Measurements from ENCODE around the gene KRTAP9-6.

DNA sequence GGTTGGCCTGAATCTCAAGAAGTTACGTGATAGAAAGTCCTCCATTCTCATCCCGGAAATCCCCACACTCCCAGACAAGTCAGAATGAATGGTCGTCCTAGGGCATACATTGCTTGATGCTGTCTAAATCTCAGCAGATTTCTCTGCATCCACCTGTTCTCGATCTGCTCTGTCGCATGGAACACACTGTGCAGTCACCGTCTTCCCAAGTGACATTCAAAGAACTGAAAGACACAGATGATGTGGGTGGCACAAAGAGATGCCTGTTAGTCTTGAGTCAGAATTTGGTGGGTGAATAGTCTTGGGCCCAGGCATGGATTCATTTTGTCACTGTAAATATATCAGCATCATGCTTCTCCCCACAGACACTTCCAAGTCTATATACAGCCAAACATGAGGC lies 33.4 kb upstream of the KRTAP9-6 start:
- no peak for TF ChIP-seq CTCF (IDR thresholded peaks at IDR 0.05 in 2 of 3, conservative IDR thresholded peaks at IDR 0.05 in 1 of 3; ENCODE audit: control insufficient read depth in 2 of 3, extremely low read depth in 1 of 3, insufficient read depth in 1 of 3, low read depth in 3 of 3, low read length in 3 of 3)
- TF ChIP-seq POLR2AphosphoS5 (IDR thresholded peaks at IDR 0.05; ENCODE audit: low read length): no peak
- TF ChIP-seq SIN3A (IDR thresholded peaks at IDR 0.05; ENCODE audit: low read depth, low read length): no peak
- no peak for TF ChIP-seq ETV6 (conservative IDR thresholded peaks at IDR 0.05 in 1 of 2, IDR thresholded peaks at IDR 0.05 in 1 of 2; ENCODE audit: borderline replicate concordance in 1 of 2, low read depth in 1 of 2)
- TF ChIP-seq POLR2A (IDR thresholded peaks at IDR 0.05; ENCODE audit: low read depth, low read length): no peak
- no peak for TF ChIP-seq MEF2A (IDR thresholded peaks at IDR 0.05; ENCODE audit: insufficient read depth, low read depth, low read length)
- TF ChIP-seq SMC3 (IDR thresholded peaks at IDR 0.05; ENCODE audit: borderline replicate concordance, low read length): no peak
- no peak for TF ChIP-seq CREB1 (IDR thresholded peaks at IDR 0.05; ENCODE audit: low read depth)
- TF ChIP-seq KDM1A (IDR thresholded peaks at IDR 0.05; ENCODE audit: borderline replicate concordance): no peak
